Breast epithelium (tissue), 4 donors: ENCODE measurements around the gene TRIM72. TPM values are rescaled to one million over a fixed set of nuclear protein-coding genes. Genes with fewer than 3 reads are reported as not detected.
"Not testable (repeated sequence)": the region's sequence is repeated elsewhere in the genome, so short reads cannot be mapped to it uniquely, and the experiment has no call there.

ENCODE experiments used
- DNase-seq, 2 donors: peaks; one replicate each; pipeline ENCODE4 v3.0.0-alpha.2; 2019; ENCODE audit warnings: low spot score in 2 of 2
- H3K27ac ChIP-seq, 2 donors: fragments of 200-600 bp; sonication (generic) in 1 of 2; one replicate each; pipeline ENCODE4 v1.5.1; 2016 to 2019; ENCODE audit warnings: mild to moderate bottlenecking in 1 of 2
- H3K27me3 ChIP-seq, 2 donors: fragments of 200-600 bp; sonication (generic) in 1 of 2; one replicate each; pipeline versions ENCODE4 v1.5.1 to v1.6.0; 2017 to 2019; ENCODE audit warnings: control low read depth in 1 of 2, mild to moderate bottlenecking in 1 of 2
- H3K36me3 ChIP-seq: fragments of 200-600 bp; one replicate; pipeline ENCODE4 v1.5.1; 2019
- H3K4me1 ChIP-seq, 2 donors: fragments of 200-600 bp; sonication (generic); one replicate each; pipeline ENCODE4 v1.5.1; 2016 to 2019; ENCODE audit warnings: control low read depth in 1 of 2
- H3K4me3 ChIP-seq, 3 donors: fragments of 200-600 bp; sonication (generic); 1 replicate in 2 of 3; 2 replicates in 1 of 3; pipeline ENCODE4 v1.5.1; 2016 to 2019; ENCODE audit warnings: mild to moderate bottlenecking in 3 of 3, moderate library complexity in 2 of 3
- H3K9me3 ChIP-seq, 2 donors: fragments of 200-600 bp; sonication (generic) in 1 of 2; one replicate each; pipeline ENCODE4 v1.5.1; 2016 to 2019; ENCODE audit warnings: control low read depth in 1 of 2
- POLR2A ChIP-seq: fragments of 450-650 bp; IDR thresholded peaks from one replicate; pipeline ENCODE4 v1.6.1; 2016; ENCODE audit warnings: antibody characterized with exemption, mild to moderate bottlenecking, moderate library complexity
- POLR2AphosphoS5 ChIP-seq, 3 donors: sonication (generic); formaldehyde crosslinking; IDR thresholded peaks; one replicate each; pipeline ENCODE4 v1.6.1; 2017; ENCODE audit warnings: antibody characterized with exemption in 3 of 3
- intact Hi-C: fragments of 100-400 bp; cut with DNase I; formaldehyde crosslinking; loops from one replicate; pipeline ENCODE4 v1.15.1; 2023; ENCODE audit warnings: low total_unique reads
- total RNA-seq, 3 donors: library from RNA; depleted of rRNA; stranded (reverse); fragments of >200 nt; gene quantifications; one replicate each; pipeline ENCODE4 v1.1.0, GENCODE V29; 2016
- TF ChIP-seq, protein P1 (sequence below), 3 donors: fragments of 450-650 bp; IDR thresholded peaks; one replicate each; pipeline ENCODE4 v1.5.1; 2016 to 2017; ENCODE audit warnings: antibody characterized with exemption in 3 of 3, mild to moderate bottlenecking in 3 of 3, moderate library complexity in 3 of 3

TRIM72 gene
- total RNA-seq, 3 donors from 2014 or later, result under 0.01 TPM; not detected in 1

DNA sequence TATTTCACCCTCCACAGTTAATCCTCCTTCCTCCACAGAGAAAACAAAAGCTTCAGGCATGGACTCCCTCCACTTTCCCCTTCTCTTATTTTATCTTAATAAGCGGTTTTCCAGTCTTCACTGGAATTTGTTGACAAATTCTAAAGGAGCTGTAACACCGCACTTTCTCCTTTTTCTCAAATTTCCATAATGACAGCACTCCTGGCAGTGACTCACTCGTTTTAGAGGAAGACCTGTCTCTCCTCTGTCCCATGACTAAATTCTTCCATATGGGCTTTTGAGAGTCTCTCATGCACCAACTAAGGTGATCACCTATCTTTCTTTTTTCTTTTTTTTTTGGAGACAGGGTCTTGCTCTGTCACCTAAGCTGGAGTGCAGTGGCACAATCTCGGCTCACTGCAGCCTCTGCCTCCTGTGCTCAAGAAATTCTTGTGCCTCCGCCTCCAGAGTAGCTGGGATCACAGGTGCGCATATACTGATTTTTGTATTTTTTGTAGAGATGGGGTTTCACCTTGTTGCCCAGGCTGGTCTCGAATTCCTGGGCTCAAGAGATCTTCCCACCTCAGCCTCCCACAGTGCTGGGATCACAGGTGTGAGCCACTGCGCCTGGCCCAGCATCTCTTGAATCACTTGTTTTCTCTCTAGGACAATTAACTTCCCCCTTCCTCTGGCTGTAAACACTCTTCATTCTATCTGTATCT lies 53.6 kb downstream of the TRIM72 start:
- TF ChIP-seq, protein P1, sequence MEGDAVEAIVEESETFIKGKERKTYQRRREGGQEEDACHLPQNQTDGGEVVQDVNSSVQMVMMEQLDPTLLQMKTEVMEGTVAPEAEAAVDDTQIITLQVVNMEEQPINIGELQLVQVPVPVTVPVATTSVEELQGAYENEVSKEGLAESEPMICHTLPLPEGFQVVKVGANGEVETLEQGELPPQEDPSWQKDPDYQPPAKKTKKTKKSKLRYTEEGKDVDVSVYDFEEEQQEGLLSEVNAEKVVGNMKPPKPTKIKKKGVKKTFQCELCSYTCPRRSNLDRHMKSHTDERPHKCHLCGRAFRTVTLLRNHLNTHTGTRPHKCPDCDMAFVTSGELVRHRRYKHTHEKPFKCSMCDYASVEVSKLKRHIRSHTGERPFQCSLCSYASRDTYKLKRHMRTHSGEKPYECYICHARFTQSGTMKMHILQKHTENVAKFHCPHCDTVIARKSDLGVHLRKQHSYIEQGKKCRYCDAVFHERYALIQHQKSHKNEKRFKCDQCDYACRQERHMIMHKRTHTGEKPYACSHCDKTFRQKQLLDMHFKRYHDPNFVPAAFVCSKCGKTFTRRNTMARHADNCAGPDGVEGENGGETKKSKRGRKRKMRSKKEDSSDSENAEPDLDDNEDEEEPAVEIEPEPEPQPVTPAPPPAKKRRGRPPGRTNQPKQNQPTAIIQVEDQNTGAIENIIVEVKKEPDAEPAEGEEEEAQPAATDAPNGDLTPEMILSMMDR (IDR thresholded peaks at IDR 0.05), result no peak
- no peak for TF ChIP-seq POLR2AphosphoS5 (IDR thresholded peaks at IDR 0.05)
- TF ChIP-seq POLR2A, result no peak
- Histone ChIP-seq H3K27me3 (no peaks in the 10 kb centered on the region), H3K36me3 (no peaks in the 10 kb centered on the region), H3K9me3 (no peaks in the 10 kb centered on the region), H3K4me1 (no peaks in the 10 kb centered on the region), H3K27ac (no peak overlapping the region), H3K4me3 (no peak overlapping the region)
- DNase-seq, result no peak
- intact Hi-C loops, result no loop called here

DNA sequence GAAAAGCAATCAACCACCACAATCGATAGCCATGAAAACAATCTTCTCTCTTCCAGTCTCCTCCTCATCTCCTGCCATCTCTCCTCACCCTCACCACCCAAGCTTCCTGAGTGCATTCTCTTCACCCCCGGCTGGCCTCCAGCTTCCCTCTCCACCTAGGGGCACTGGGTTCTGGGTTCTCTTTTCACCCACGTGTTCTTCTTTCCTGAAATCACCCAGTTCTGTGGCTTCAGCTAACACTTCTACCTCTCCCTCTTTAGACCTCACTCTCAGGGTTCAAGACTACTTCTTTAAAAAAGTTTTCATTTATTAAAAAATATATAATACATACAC lies 54.1 kb downstream of the TRIM72 start:
- TF ChIP-seq POLR2A (no peak), POLR2AphosphoS5 (IDR thresholded peaks at IDR 0.05) (no peak)
- TF ChIP-seq, protein P1 (IDR thresholded peaks at IDR 0.05), result no peak
- no peaks in the 10 kb centered on the region for H3K36me3 ChIP-seq
- no peak overlapping the region for H3K27ac ChIP-seq
- H3K4me3 ChIP-seq, result no peak overlapping the region
- H3K9me3 ChIP-seq, result no peaks in the 10 kb centered on the region
- H3K27me3 ChIP-seq, result no peaks in the 10 kb centered on the region
- intact Hi-C loops, result no loop called here
- DNase-seq, result no peak
- no peaks in the 10 kb centered on the region for H3K4me1 ChIP-seq

DNA sequence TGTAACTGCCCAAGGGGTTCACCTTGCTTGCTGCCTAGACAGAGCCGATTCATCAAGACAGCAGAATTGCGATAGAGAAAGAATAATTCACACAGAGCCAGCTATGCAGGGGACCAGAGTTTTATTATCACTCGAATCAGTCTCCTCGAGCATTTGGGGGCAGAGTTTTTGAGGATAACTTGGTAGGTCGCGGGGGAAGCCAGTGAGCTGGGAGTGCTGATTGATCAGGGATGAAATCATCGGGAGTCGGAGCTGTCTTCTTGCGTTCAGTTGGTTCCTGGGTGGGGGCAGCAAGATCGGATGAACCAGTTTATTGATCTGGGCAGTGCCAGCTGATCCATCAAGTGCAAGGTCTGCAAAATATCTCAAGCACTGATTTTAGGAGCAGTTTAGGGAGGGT lies 55.0 kb downstream of the TRIM72 start:
- DNase-seq, result no peak
- no peak overlapping the region for H3K27ac ChIP-seq
- no peaks in the 10 kb centered on the region for H3K36me3 ChIP-seq
- intact Hi-C loops, result no loop called here
- no peak overlapping the region for H3K4me3 ChIP-seq
- no peaks in the 10 kb centered on the region for H3K4me1 ChIP-seq
- H3K9me3 ChIP-seq, result no peaks in the 10 kb centered on the region
- no peak for TF ChIP-seq POLR2A
- no peak for TF ChIP-seq POLR2AphosphoS5 (IDR thresholded peaks at IDR 0.05)
- TF ChIP-seq, protein P1 (IDR thresholded peaks at IDR 0.05), result no peak
- no peaks in the 10 kb centered on the region for H3K27me3 ChIP-seq

DNA sequence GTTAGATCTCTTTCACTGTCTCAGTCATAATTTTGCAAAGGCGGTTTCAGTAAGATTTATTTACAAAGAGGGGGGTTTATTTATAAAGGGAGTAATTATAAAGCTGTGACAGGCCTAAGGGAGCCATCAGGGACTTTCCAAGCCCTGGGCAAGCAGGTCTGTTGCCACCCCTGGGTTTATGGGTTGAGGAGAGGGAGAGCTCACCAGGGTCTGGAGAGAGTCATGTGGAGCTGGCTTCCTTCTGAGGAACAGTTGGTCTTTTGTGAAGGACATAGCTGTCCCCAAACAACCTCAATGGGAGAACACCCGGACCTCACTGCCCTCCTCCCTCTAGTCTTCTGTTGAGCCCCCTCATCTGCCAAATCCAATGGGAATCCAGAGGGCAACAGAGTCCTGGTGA lies 55.6 kb downstream of the TRIM72 start:
- no peak for TF ChIP-seq POLR2A
- TF ChIP-seq, protein P1 (IDR thresholded peaks at IDR 0.05), result no peak
- no peak for TF ChIP-seq POLR2AphosphoS5 (IDR thresholded peaks at IDR 0.05)
- Histone ChIP-seq H3K27me3 (no peaks in the 10 kb centered on the region), H3K4me1 (no peaks in the 10 kb centered on the region), H3K9me3 (no peaks in the 10 kb centered on the region), H3K36me3 (no peaks in the 10 kb centered on the region), H3K4me3 (no peak overlapping the region), H3K27ac (no peak overlapping the region)
- intact Hi-C loops, result no loop called here
- DNase-seq, result no peak

DNA sequence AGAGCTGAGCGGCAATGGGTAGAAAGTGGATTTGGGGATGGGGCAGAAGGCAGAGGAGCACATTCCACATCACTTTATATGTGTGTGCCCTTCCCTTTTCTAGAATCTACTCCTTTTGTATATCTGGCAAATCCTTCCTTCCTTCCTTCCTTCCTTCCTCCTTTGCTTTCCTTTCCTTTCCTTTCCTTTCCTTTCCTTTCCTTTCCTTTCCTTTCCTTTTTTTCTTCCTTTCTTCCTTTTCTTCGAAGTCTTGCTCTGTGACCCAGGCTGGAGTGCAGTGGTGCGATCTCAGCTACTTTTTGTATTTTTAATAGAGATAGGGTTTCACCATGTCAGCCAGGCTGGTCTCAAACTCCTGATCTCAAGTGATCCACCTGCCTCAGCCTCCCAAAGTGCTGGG lies 56.1 kb downstream of the TRIM72 start:
- H3K4me1 ChIP-seq, H3K36me3 ChIP-seq, H3K27ac ChIP-seq, H3K4me3 ChIP-seq, DNase-seq, H3K9me3 ChIP-seq, H3K27me3 ChIP-seq, intact Hi-C loops: not testable (repeated sequence)

DNA sequence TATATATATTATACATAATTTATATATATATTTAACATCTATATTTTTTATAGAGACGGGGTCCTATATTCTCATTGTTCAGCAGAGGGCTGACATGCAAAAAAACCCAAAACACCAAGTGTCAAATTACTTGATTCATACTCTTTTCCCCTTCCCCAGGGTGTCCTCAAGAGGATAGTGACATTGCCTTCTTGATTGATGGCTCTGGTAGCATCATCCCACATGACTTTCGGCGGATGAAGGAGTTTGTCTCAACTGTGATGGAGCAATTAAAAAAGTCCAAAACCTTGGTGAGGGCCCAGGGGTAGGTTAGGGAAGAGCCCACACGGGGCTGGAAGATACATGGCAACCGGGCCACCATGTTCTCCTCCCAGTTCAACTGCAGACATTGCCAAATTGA lies 56.9 kb downstream of the TRIM72 start:
- intact Hi-C loops, result no loop called here
- Histone ChIP-seq H3K4me1 (no peaks in the 10 kb centered on the region), H3K36me3 (no peaks in the 10 kb centered on the region), H3K9me3 (no peaks in the 10 kb centered on the region), H3K27ac (no peak overlapping the region), H3K4me3 (no peak overlapping the region), H3K27me3 (no peaks in the 10 kb centered on the region)
- no peak for DNase-seq
- TF ChIP-seq, protein P1 (IDR thresholded peaks at IDR 0.05), result no peak
- TF ChIP-seq POLR2AphosphoS5 (IDR thresholded peaks at IDR 0.05) (no peak), POLR2A (no peak)
